D721Med (cell line): ENCODE results near the gene PAM16.

Source experiments
- DNase-seq: peaks from one replicate; pipeline ENCODE4 v3.0.0; 2011; ENCODE audit warnings: low spot score; ENCODE audit not compliant: insufficient read length
- FAIRE-seq: peaks from 2 replicates; lab custom pipeline; 2011; peaks lifted over from hg19 to GRCh38; lab: Jason Lieb, UNC
- CTCF ChIP-seq: IDR thresholded peaks from 2 replicates; pipeline ENCODE4 v1.5.1; 2012; ENCODE audit warnings: mild to moderate bottlenecking, control low read depth; ENCODE audit not compliant: insufficient read depth; ENCODE audit errors: missing control alignments

Gene PAM16

GRCh38 chr16:4367393-4367856 lies 16.3 kb upstream of the PAM16 start:
- TF ChIP-seq CTCF, result no peak
- DNase-seq (no peak), FAIRE-seq (no peak)

- no peak for TF ChIP-seq CTCF
- FAIRE-seq, result no peak
Measured at GRCh38 chr16:4366016-4366415, 14.9 kb upstream of the PAM16 start.

GRCh38 chr16:4365615-4366014 lies 14.5 kb upstream of the PAM16 start:
- no peak for TF ChIP-seq CTCF
- DNase-seq (no peak), FAIRE-seq (no peak)

More at GRCh38 chr16:4366016-4366415, 14.9 kb upstream of the PAM16 start:
- no peak for DNase-seq

- FAIRE-seq (no peak), DNase-seq (no peak)
- no peak for TF ChIP-seq CTCF
Measured at GRCh38 chr16:4365014-4365406, 13.9 kb upstream of the PAM16 start.

- TF ChIP-seq CTCF, result no peak
- FAIRE-seq, result no peak
Measured at GRCh38 chr16:4364196-4365013, 13.3 kb upstream of the PAM16 start.

GRCh38 chr16:4362476-4363135 lies 11.5 kb upstream of the PAM16 start:
- DNase-seq, result no peak
- TF ChIP-seq CTCF, result no peak
- no peak for FAIRE-seq

More at GRCh38 chr16:4364196-4365013, 13.3 kb upstream of the PAM16 start:
- no peak for DNase-seq

GRCh38 chr16:4361944-4362311 lies 10.8 kb upstream of the PAM16 start:
- no peak for DNase-seq
- no peak for FAIRE-seq

More at GRCh38 chr16:4361944-4362311, 10.8 kb upstream of the PAM16 start:
- TF ChIP-seq CTCF, result no peak
